22Rv1 (cell line): Measurements from ENCODE around the gene MAP3K7CL.

Source experiments
- CTCF ChIP-seq: fragments of 450-650 bp; IDR thresholded peaks from 2 replicates; pipeline ENCODE4 v1.5.1; 2017; ENCODE audit warnings: mild to moderate bottlenecking
- ZFX ChIP-seq: fragments of 450-650 bp; IDR thresholded peaks from 2 replicates; pipeline ENCODE4 v1.6.1; 2017; ENCODE audit warnings: antibody characterized with exemption, borderline replicate concordance

- TF ChIP-seq CTCF (no peak), ZFX (no peak)
Measured at GRCh38 chr21:29092102-29092959, 38.1 kb upstream of the MAP3K7CL start.
